Keratinocyte (primary cell): Measurements from ENCODE around the gene CTNNA3. TPM values are rescaled to one million over a fixed set of nuclear protein-coding genes. Genes with fewer than 3 reads are reported as not detected.

Experiments used
- DNase-seq: peaks from one replicate; pipeline ENCODE4 v3.0.0-alpha.2; 2011; ENCODE audit warnings: low read depth, missing footprints, low spot score
- FAIRE-seq: peaks from 2 replicates; lab custom pipeline; 2011; peaks lifted over from hg19 to GRCh38; lab: Jason Lieb, UNC
- H2AFZ ChIP-seq: 2 replicates; pipeline ENCODE4 v1.6.0; 2012; ENCODE audit warnings: low read length, control low read depth, inconsistent platforms; ENCODE audit not compliant: control insufficient read depth
- H3K27ac ChIP-seq: 2 replicates; pipeline ENCODE4 v1.5.1; 2011; ENCODE audit warnings: low read length; ENCODE audit not compliant: control insufficient read depth, insufficient read depth
- H3K27me3 ChIP-seq: 3 replicates; pipeline ENCODE4 v1.6.0; 2011; ENCODE audit warnings: low read length; ENCODE audit not compliant: control insufficient read depth, insufficient read depth; ENCODE audit errors: extremely low read depth
- H3K36me3 ChIP-seq, 2 experiments: 2 replicates in 1 of 2; 3 replicates in 1 of 2; pipeline ENCODE4 v1.5.1; 2011; ENCODE audit warnings: low read length in 2 of 2, mild to moderate bottlenecking in 1 of 2; ENCODE audit not compliant: control insufficient read depth in 2 of 2, insufficient read depth in 2 of 2; ENCODE audit errors: extremely low read depth in 1 of 2
- H3K4me1 ChIP-seq: 3 replicates; pipeline ENCODE4 v1.5.1; 2011; ENCODE audit warnings: low read length; ENCODE audit not compliant: control insufficient read depth, insufficient read depth; ENCODE audit errors: extremely low read depth
- H3K4me2 ChIP-seq: 3 replicates; pipeline ENCODE4 v1.6.0; 2011; ENCODE audit warnings: low read depth, low read length; ENCODE audit not compliant: control insufficient read depth, insufficient read depth; ENCODE audit errors: extremely low read depth
- H3K4me3 ChIP-seq, 3 experiments: fragments of 200-600 bp in 1 of 3; sonication (generic) in 1 of 3; 2 replicates in 2 of 3; 3 replicates in 1 of 3; pipeline ENCODE4 v1.5.1; 2011 to 2016; ENCODE audit warnings: low read length in 3 of 3, mild to moderate bottlenecking in 3 of 3, control low read depth in 2 of 3, inconsistent platforms in 1 of 3, low read depth in 1 of 3, mixed read lengths in 1 of 3, mixed run types in 1 of 3, moderate library complexity in 1 of 3; ENCODE audit not compliant: control insufficient read depth in 2 of 3, insufficient read depth in 2 of 3; ENCODE audit errors: extremely low read depth in 1 of 3
- H3K79me2 ChIP-seq: 2 replicates; pipeline ENCODE4 v1.6.0; 2012; ENCODE audit warnings: low read length; ENCODE audit not compliant: control insufficient read depth, insufficient read depth
- H3K9ac ChIP-seq: 3 replicates; pipeline ENCODE4 v1.6.0; 2011; ENCODE audit warnings: low read length; ENCODE audit not compliant: control insufficient read depth, insufficient read depth; ENCODE audit errors: extremely low read depth
- H3K9me1 ChIP-seq: 3 replicates; pipeline ENCODE4 v1.6.0; 2011; ENCODE audit warnings: low read length; ENCODE audit not compliant: control insufficient read depth, insufficient read depth; ENCODE audit errors: extremely low read depth
- H3K9me3 ChIP-seq: 2 replicates; pipeline ENCODE4 v1.5.1; 2012; ENCODE audit warnings: low read depth, low read length; ENCODE audit not compliant: control insufficient read depth
- H4K20me1 ChIP-seq: 3 replicates; pipeline ENCODE4 v1.6.0; 2011; ENCODE audit warnings: low read length; ENCODE audit not compliant: control insufficient read depth, insufficient read depth; ENCODE audit errors: extremely low read depth
- EZH2 ChIP-seq: IDR thresholded peaks from one replicate; pipeline ENCODE4 v1.6.1; 2012; ENCODE audit warnings: inconsistent platforms, mild to moderate bottlenecking, low read length, moderate library complexity
- dilution Hi-C: fragments of 300-500 bp; cut with MboI; formaldehyde crosslinking; loops from one replicate; pipeline ENCODE4 v1.7.0; 2020; ENCODE audit warnings: low sequenced_read_pairs; ENCODE audit not compliant: extremely low pct_ligation_motif_present
- polyA plus RNA-seq, 5 experiments: library from polyadenylated mRNA; depleted of rRNA in 3 of 5; stranded (reverse) in 3 of 5; stranded (forward) in 1 of 5; unstranded in 1 of 5; fragments of >200 nt; gene quantifications; 1 replicate in 1 of 5; 2 replicates in 3 of 5; 3 replicates in 1 of 5; pipeline versions ENCODE4 v1.2.1 to v1.2.3, GENCODE V29; 2011 to 2012; ENCODE audit warnings: missing spikeins in 2 of 5, low read depth in 1 of 5, low replicate concordance in 1 of 5
- TF ChIP-seq, protein P1 (sequence below), 3 experiments: IDR thresholded peaks in 1 of 3; conservative IDR thresholded peaks in 1 of 3; optimal IDR thresholded peaks in 1 of 3; 2 replicates in 2 of 3; 3 replicates in 1 of 3; pipeline versions ENCODE3 to v1.5.1; 2011; ENCODE audit warnings: low read length in 3 of 3, mild to moderate bottlenecking in 3 of 3, moderate library complexity in 2 of 3, control low read depth in 1 of 3, inconsistent platforms in 1 of 3; ENCODE audit not compliant: insufficient read depth in 2 of 3; ENCODE audit errors: extremely low read depth in 1 of 3

Gene CTNNA3
- polyA plus RNA-seq, 1 donor (not counting 4 experiments of a cell fraction or from before 2014, with no cell fraction given), result 0.01 TPM

DNA sequence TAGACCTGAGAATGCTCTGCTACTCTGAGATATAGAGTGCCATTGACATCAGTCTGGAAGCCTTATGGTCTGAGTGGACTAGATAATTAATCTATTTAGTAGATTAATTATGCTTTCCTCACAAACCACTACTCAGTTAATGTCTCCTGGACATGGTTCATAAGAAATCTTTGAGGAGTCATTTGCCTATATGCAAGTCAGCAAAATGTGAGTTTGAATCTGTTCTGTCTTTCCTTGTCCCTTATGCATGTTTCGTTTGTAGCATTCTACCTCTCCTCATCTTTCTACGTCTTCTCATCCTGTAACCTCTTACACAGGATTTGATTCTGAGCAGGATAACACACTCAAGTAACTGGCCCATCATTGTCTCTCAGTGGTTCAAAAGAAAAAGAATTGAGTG is 1505.6 kb downstream of the CTNNA3 start:
- Histone ChIP-seq H2AFZ (no peak overlapping the region), H3K4me2 (no peak overlapping the region), H3K79me2 (no peaks in the 10 kb centered on the region), H3K4me3 (no peak overlapping the region), H3K36me3 (no peaks in the 10 kb centered on the region), H4K20me1 (no peaks in the 10 kb centered on the region), H3K9ac (no peak overlapping the region), H3K4me1 (no peaks in the 10 kb centered on the region), H3K27ac (no peak overlapping the region), H3K27me3 (no peaks in the 10 kb centered on the region), H3K9me3 (no peaks in the 10 kb centered on the region), H3K9me1 (no peaks in the 10 kb centered on the region)
- DNase-seq (no peak), FAIRE-seq (no peak)
- TF ChIP-seq EZH2, result no peak
- dilution Hi-C loops, result no loop called here

- H3K27me3 ChIP-seq, result no peaks in the 10 kb centered on the region
- H3K9me1 ChIP-seq, result no peaks in the 10 kb centered on the region
- FAIRE-seq (no peak), DNase-seq (no peak)
- no peaks in the 10 kb centered on the region for H3K36me3 ChIP-seq
- H3K4me2 ChIP-seq, result no peak overlapping the region
- no peaks in the 10 kb centered on the region for H4K20me1 ChIP-seq
- no peaks in the 10 kb centered on the region for H3K79me2 ChIP-seq
- no peaks in the 10 kb centered on the region for H3K4me1 ChIP-seq
- dilution Hi-C loops, result no loop called here
- H3K9me3 ChIP-seq, result no peaks in the 10 kb centered on the region
- H3K4me3 ChIP-seq, result no peak overlapping the region
- no peak overlapping the region for H3K9ac ChIP-seq
- TF ChIP-seq, protein P1, sequence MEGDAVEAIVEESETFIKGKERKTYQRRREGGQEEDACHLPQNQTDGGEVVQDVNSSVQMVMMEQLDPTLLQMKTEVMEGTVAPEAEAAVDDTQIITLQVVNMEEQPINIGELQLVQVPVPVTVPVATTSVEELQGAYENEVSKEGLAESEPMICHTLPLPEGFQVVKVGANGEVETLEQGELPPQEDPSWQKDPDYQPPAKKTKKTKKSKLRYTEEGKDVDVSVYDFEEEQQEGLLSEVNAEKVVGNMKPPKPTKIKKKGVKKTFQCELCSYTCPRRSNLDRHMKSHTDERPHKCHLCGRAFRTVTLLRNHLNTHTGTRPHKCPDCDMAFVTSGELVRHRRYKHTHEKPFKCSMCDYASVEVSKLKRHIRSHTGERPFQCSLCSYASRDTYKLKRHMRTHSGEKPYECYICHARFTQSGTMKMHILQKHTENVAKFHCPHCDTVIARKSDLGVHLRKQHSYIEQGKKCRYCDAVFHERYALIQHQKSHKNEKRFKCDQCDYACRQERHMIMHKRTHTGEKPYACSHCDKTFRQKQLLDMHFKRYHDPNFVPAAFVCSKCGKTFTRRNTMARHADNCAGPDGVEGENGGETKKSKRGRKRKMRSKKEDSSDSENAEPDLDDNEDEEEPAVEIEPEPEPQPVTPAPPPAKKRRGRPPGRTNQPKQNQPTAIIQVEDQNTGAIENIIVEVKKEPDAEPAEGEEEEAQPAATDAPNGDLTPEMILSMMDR (optimal IDR thresholded peaks at IDR 0.05 in 1 of 3, IDR thresholded peaks at IDR 0.05 in 1 of 3, conservative IDR thresholded peaks at IDR 0.05 in 1 of 3; ENCODE audit: extremely low read depth in 1 of 3, insufficient read depth in 2 of 3, low read length in 3 of 3), result no peak
- TF ChIP-seq EZH2, result no peak
- H2AFZ ChIP-seq, result no peak overlapping the region
- H3K27ac ChIP-seq, result no peak overlapping the region
Observed at GRCh38 chr10:66189271-66189670, 1506.7 kb downstream of the CTNNA3 start.

- no peak for TF ChIP-seq EZH2
- TF ChIP-seq, protein P1 (optimal IDR thresholded peaks at IDR 0.05 in 1 of 3, IDR thresholded peaks at IDR 0.05 in 1 of 3, conservative IDR thresholded peaks at IDR 0.05 in 1 of 3; ENCODE audit: extremely low read depth in 1 of 3, insufficient read depth in 2 of 3, low read length in 3 of 3), result no peak
- dilution Hi-C loops, result no loop called here
- no peak overlapping the region for H2AFZ ChIP-seq
- no peak for DNase-seq
- no peaks in the 10 kb centered on the region for H3K9me3 ChIP-seq
- H3K9ac ChIP-seq, result no peak overlapping the region
- no peaks in the 10 kb centered on the region for H3K27me3 ChIP-seq
- no peaks in the 10 kb centered on the region for H3K79me2 ChIP-seq
- H3K36me3 ChIP-seq, result no peaks in the 10 kb centered on the region
- H3K4me3 ChIP-seq, result no peak overlapping the region
- no peaks in the 10 kb centered on the region for H3K4me1 ChIP-seq
- no peak for FAIRE-seq
- H3K9me1 ChIP-seq, result no peaks in the 10 kb centered on the region
- no peaks in the 10 kb centered on the region for H4K20me1 ChIP-seq
- H3K27ac ChIP-seq, result no peak overlapping the region
- H3K4me2 ChIP-seq, result no peak overlapping the region
Observed at GRCh38 chr10:66187053-66187733, 1508.8 kb downstream of the CTNNA3 start.
